Tibial nerve (tissue), 4 donors: Measurements from ENCODE around the gene CNDP1. TPM values are rescaled to one million over a fixed set of nuclear protein-coding genes. Genes with fewer than 3 reads are reported as not detected.
A peak's percentile ranks its signal among the peaks of the same experiment; 100 is the strongest.

ENCODE experiments used
- DNase-seq, 2 donors: peaks; one replicate each; pipeline ENCODE4 v3.0.0-alpha.2; 2019; ENCODE audit warnings: low spot score in 2 of 2
- H3K27ac ChIP-seq, 4 donors: fragments of 200-600 bp; sonication (generic) in 3 of 4; one replicate each; pipeline ENCODE4 v1.5.1; 2017 to 2019; ENCODE audit warnings: mild to moderate bottlenecking in 1 of 4
- H3K27me3 ChIP-seq, 2 donors: fragments of 200-600 bp; sonication (generic) in 1 of 2; one replicate each; pipeline versions ENCODE4 v1.5.1 to v1.6.0; 2017 to 2019
- H3K36me3 ChIP-seq, 3 donors: fragments of 200-600 bp; sonication (generic); one replicate each; pipeline ENCODE4 v1.5.1; 2018 to 2019
- H3K4me1 ChIP-seq, 4 donors: fragments of 200-600 bp; sonication (generic) in 3 of 4; one replicate each; pipeline ENCODE4 v1.5.1; 2017 to 2019
- H3K4me3 ChIP-seq, 4 donors: fragments of 200-600 bp; sonication (generic) in 3 of 4; one replicate each; pipeline ENCODE4 v1.5.1; 2017 to 2019; ENCODE audit warnings: mild to moderate bottlenecking in 1 of 4, moderate library complexity in 1 of 4
- H3K9me3 ChIP-seq, 4 donors: fragments of 200-600 bp; sonication (generic) in 3 of 4; one replicate each; pipeline ENCODE4 v1.5.1; 2017 to 2019
- CTCF ChIP-seq, 5 experiments: fragments of 200-600 bp in 3 of 5; fragments of 450-650 bp in 2 of 5; sonication (generic) in 3 of 5; IDR thresholded peaks; one replicate each; pipeline ENCODE4 v1.5.1; 2016 to 2019; ENCODE audit warnings: antibody characterized with exemption in 5 of 5, mild to moderate bottlenecking in 3 of 5, moderate library complexity in 2 of 5
- EP300 ChIP-seq, 2 donors: sonication (generic); formaldehyde crosslinking; IDR thresholded peaks; one replicate each; pipeline ENCODE4 v1.6.1; 2017; ENCODE audit warnings: antibody characterized with exemption in 2 of 2, mild to moderate bottlenecking in 1 of 2
- POLR2A ChIP-seq, 2 donors: fragments of 450-650 bp; IDR thresholded peaks; one replicate each; pipeline ENCODE4 v1.6.1; 2017; ENCODE audit warnings: antibody characterized with exemption in 2 of 2, mild to moderate bottlenecking in 2 of 2, moderate library complexity in 2 of 2
- WGBS, 2 donors: methylation state at CpG; one replicate each; pipeline ENCODE4 v1.1.5; 2018; 5-methylcytosine and 5-hydroxymethylcytosine counted together
- total RNA-seq, 4 donors: library from RNA; depleted of rRNA; stranded (reverse); fragments of >200 nt; gene quantifications; one replicate each; pipeline ENCODE4 v1.1.0, GENCODE V29; 2016

CNDP1 gene
- total RNA-seq, 4 donors from 2014 or later = 0.22 to 1.0 TPM; not detected in 2

GRCh38 chr18:74622072-74622471, 87.8 kb downstream of the CNDP1 start:
- H3K4me1 ChIP-seq = peaks cover 0 to 4% (median 0%) of the 10 kb centered on the region in 4 donors
- no peaks in the 10 kb centered on the region for H3K36me3 ChIP-seq
- no peaks in the 10 kb centered on the region for H3K27me3 ChIP-seq
- DNase-seq = no peak
- WGBS, 2 donors = 79% methylated on average over 9 of the region's 9 CpGs
- H3K9me3 ChIP-seq = no peaks in the 10 kb centered on the region
- TF ChIP-seq EP300 (IDR thresholded peaks at IDR 0.05) (no peak), POLR2A (IDR thresholded peaks at IDR 0.05) (no peak), CTCF (IDR thresholded peaks at IDR 0.05) (no peak)
- no peak overlapping the region for H3K4me3 ChIP-seq
- no peak overlapping the region for H3K27ac ChIP-seq

- no peak overlapping the region for H3K27ac ChIP-seq
- TF ChIP-seq CTCF (IDR thresholded peaks at IDR 0.05) (peak in 4 of 5 experiments; percentile 16 to 34 (median 22)), EP300 (IDR thresholded peaks at IDR 0.05) (no peak), POLR2A (IDR thresholded peaks at IDR 0.05) (no peak)
- no peak overlapping the region for H3K4me3 ChIP-seq
- H3K27me3 ChIP-seq = no peaks in the 10 kb centered on the region
- no peaks in the 10 kb centered on the region for H3K9me3 ChIP-seq
- H3K36me3 ChIP-seq = no peaks in the 10 kb centered on the region
- H3K4me1 ChIP-seq = peaks cover 0 to 4% (median 0%) of the 10 kb centered on the region in 4 donors
- WGBS, 2 donors = 65% methylated on average over 24 of the region's 24 CpGs
- no peak for DNase-seq
These were observed 88.9 kb downstream of the CNDP1 start for GRCh38 chr18:74623047-74623816.

GRCh38 chr18:74624466-74624865, 90.2 kb downstream of the CNDP1 start:
- Histone ChIP-seq H3K4me3 (no peak overlapping the region), H3K4me1 (peaks cover 0 to 4% (median 0%) of the 10 kb centered on the region in 4 donors), H3K36me3 (no peaks in the 10 kb centered on the region), H3K27ac (no peak overlapping the region), H3K9me3 (no peaks in the 10 kb centered on the region), H3K27me3 (no peaks in the 10 kb centered on the region)
- DNase-seq = no peak
- 87 to 89% methylated on average over 8 of the region's 8 CpGs for WGBS, 2 donors
- no peak for TF ChIP-seq EP300 (IDR thresholded peaks at IDR 0.05)
- no peak for TF ChIP-seq POLR2A (IDR thresholded peaks at IDR 0.05)
- TF ChIP-seq CTCF (IDR thresholded peaks at IDR 0.05) = no peak

- WGBS, 2 donors = 63 to 64% methylated on average over 5 of the region's 5 CpGs
- Histone ChIP-seq H3K4me3 (no peak overlapping the region), H3K36me3 (no peaks in the 10 kb centered on the region), H3K9me3 (no peaks in the 10 kb centered on the region), H3K27me3 (no peaks in the 10 kb centered on the region), H3K27ac (no peak overlapping the region), H3K4me1 (peaks cover 0 to 4% (median 0%) of the 10 kb centered on the region in 4 donors)
- no peak for DNase-seq
- TF ChIP-seq EP300 (IDR thresholded peaks at IDR 0.05) (no peak), CTCF (IDR thresholded peaks at IDR 0.05) (no peak), POLR2A (IDR thresholded peaks at IDR 0.05) (no peak)
These were observed 90.9 kb downstream of the CNDP1 start for GRCh38 chr18:74625157-74625556.

- WGBS, 2 donors = 85% methylated on average over 9 of the region's 9 CpGs
- no peak overlapping the region for H3K27ac ChIP-seq
- no peak for DNase-seq
These were observed 92.0 kb downstream of the CNDP1 start for GRCh38 chr18:74626049-74626874.

More at GRCh38 chr18:74626049-74626874, 92.0 kb downstream of the CNDP1 start:
- peaks cover 0 to 8% (median 0%) of the 10 kb centered on the region in 4 donors for H3K4me1 ChIP-seq
- no peaks in the 10 kb centered on the region for H3K27me3 ChIP-seq
- no peaks in the 10 kb centered on the region for H3K36me3 ChIP-seq
- TF ChIP-seq CTCF (IDR thresholded peaks at IDR 0.05) = no peak
- no peak for TF ChIP-seq EP300 (IDR thresholded peaks at IDR 0.05)
- TF ChIP-seq POLR2A (IDR thresholded peaks at IDR 0.05) = no peak
- H3K9me3 ChIP-seq = no peaks in the 10 kb centered on the region
- no peak overlapping the region for H3K4me3 ChIP-seq
